HEK293T (cell line): ENCODE results near the gene B3GNT5.

Source experiments
- BHLHE40 ChIP-seq: fragments of 450-650 bp; IDR thresholded peaks from 2 replicates; pipeline ENCODE4 v1.6.1; 2016; ENCODE audit warnings: mild to moderate bottlenecking, moderate library complexity, borderline replicate concordance
- ELF4 ChIP-seq: fragments of 450-650 bp; IDR thresholded peaks from 2 replicates; pipeline ENCODE4 v1.6.1; 2017; ENCODE audit warnings: antibody characterized with exemption
- FOXK2 ChIP-seq: fragments of 450-650 bp; IDR thresholded peaks from 2 replicates; pipeline ENCODE4 v1.6.1; 2016; ENCODE audit warnings: mild to moderate bottlenecking
- FOXM1 ChIP-seq: fragments of 450-650 bp; IDR thresholded peaks from 2 replicates; pipeline ENCODE4 v1.6.1; 2017; ENCODE audit warnings: mild to moderate bottlenecking, borderline replicate concordance
- L3MBTL2 ChIP-seq: fragments of 450-650 bp; conservative IDR thresholded peaks from 2 replicates; pipeline ENCODE4 v1.6.1; 2016; ENCODE audit warnings: mild to moderate bottlenecking
- LEF1 ChIP-seq: fragments of 450-650 bp; IDR thresholded peaks from 2 replicates; pipeline ENCODE4 v1.6.1; 2017; ENCODE audit warnings: mild to moderate bottlenecking, borderline replicate concordance
- SP1 ChIP-seq: fragments of 450-650 bp; IDR thresholded peaks from 2 replicates; pipeline ENCODE4 v1.6.1; 2017
- TARDBP ChIP-seq: fragments of 450-650 bp; IDR thresholded peaks from 2 replicates; pipeline ENCODE4 v1.6.1; 2016
- ZNF384 ChIP-seq: fragments of 450-650 bp; IDR thresholded peaks from 2 replicates; pipeline ENCODE4 v1.6.1; 2016
- TF ChIP-seq, protein P1 (sequence below): fragments of 450-650 bp; IDR thresholded peaks from 2 replicates; pipeline ENCODE4 v1.6.1; 2016

DNA sequence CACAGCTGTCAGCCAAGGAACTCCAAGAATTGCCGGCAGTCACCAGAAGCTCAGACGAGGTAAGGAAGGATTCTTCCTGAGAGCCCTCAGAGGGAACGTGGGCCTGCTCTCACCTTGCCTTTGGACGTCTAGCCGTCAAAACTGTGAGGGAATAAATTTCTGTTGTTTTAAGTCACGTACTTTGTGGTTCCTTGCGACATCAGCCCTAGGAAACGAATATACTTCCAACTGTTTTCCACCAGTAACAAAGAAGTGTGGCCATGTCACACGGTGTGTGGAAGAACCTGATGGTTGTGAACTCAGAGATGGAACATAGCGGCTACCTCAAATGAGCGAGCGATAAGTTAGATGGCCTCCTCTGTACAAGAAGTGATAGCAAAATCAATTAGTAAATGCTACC lies 41.0 kb upstream of the B3GNT5 start:
- TF ChIP-seq ZNF384 (no peak), FOXK2 (no peak), ELF4 (no peak), L3MBTL2 (no peak), LEF1 (no peak), TARDBP (no peak), SP1 (no peak), FOXM1 (no peak), BHLHE40 (no peak)
- TF ChIP-seq, protein P1, sequence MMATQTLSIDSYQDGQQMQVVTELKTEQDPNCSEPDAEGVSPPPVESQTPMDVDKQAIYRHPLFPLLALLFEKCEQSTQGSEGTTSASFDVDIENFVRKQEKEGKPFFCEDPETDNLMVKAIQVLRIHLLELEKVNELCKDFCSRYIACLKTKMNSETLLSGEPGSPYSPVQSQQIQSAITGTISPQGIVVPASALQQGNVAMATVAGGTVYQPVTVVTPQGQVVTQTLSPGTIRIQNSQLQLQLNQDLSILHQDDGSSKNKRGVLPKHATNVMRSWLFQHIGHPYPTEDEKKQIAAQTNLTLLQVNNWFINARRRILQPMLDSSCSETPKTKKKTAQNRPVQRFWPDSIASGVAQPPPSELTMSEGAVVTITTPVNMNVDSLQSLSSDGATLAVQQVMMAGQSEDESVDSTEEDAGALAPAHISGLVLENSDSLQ = no peak
